HG03039 (cell line): ENCODE measurements around the gene ZNF529.
"Not testable (repeated sequence)": the region's sequence is repeated elsewhere in the genome, so short reads cannot be mapped to it uniquely, and the experiment has no call there.

ENCODE experiments used
- ATAC-seq: cut with Tn5 transposase; IDR thresholded peaks from one replicate; pipeline ENCODE4 v1.9.1; 2021; ENCODE audit warnings: mild to moderate bottlenecking, moderate library complexity; ENCODE audit not compliant: unreplicated experiment

The ZNF529 gene

DNA sequence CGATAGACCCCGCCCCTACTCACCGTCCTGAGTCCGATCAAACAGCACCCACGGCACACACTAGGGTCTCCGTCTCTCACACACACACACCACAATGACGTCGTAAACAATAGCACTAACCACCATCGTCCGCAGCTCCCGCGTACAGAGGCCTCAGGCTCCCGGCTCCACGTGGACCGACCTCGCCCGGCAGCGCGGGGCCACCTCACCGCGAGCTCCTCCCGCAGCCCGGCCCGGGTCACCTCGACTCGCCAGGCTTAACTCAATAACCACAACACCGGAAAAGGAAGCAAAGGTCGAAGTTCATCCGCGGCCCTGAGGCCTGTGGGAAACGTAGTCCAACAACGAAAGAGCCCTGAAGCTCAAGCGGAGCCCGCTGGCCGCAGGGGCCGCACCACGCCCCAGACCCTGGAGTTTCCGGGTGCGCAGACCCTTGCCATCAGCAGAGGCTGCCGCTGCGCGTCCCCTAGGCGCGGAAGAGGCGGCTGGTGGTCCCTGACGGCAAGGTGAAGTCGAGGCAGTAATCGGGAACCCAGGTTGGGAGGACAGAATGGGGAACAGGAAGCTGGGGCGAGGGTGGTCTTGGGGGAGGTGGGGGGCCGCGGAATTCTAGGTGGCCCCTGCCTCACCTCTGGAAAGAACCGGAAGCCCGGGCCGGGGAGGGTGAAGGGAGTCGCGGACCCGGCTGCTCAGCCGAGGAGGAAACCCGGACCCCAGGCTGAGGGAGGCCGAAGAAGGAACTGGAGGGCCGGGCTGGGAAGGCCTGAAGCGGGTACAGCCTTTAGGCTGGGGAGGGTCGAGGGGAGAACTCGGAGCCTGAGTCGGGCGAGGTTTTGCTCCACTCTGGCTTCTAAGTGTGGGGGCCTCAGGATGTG, at the start of gene ZNF529:
TSS of gene ZNF529 (minus strand) at position 273 of the 875 bp plus-strand sequence. CDS start 946 bp downstream, outside the sequence.
- ATAC-seq, result peak; percentile 89

DNA sequence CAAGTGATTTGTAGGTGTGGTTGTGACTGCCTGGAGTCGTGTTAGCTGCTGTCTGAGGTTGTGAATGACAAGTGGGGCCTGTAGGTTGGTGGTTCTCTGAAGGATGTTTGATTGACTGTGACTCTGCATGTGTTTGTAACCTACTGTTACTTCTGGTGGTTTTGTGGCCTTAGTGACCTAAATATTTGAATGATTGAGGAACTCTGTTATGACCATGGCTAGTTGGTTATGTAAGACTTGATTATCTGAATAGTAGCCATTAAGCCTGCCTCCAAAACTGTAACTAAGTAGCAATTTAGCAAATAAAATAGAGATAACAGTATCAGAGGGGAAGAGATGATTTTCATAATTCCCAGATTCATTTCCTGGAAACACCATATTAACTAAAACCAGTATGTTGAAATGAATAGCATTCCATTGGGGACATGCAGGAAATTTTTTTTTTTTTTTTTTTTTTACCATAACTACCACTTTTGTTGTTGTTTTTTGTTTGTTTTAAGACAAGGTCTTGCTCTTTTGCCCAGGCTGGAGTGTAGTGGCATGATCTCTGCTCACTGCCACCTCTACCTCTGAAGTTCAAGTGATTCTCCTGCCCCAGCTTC, 32.9 kb upstream of the ZNF529 start:
- ATAC-seq, result no peak

DNA sequence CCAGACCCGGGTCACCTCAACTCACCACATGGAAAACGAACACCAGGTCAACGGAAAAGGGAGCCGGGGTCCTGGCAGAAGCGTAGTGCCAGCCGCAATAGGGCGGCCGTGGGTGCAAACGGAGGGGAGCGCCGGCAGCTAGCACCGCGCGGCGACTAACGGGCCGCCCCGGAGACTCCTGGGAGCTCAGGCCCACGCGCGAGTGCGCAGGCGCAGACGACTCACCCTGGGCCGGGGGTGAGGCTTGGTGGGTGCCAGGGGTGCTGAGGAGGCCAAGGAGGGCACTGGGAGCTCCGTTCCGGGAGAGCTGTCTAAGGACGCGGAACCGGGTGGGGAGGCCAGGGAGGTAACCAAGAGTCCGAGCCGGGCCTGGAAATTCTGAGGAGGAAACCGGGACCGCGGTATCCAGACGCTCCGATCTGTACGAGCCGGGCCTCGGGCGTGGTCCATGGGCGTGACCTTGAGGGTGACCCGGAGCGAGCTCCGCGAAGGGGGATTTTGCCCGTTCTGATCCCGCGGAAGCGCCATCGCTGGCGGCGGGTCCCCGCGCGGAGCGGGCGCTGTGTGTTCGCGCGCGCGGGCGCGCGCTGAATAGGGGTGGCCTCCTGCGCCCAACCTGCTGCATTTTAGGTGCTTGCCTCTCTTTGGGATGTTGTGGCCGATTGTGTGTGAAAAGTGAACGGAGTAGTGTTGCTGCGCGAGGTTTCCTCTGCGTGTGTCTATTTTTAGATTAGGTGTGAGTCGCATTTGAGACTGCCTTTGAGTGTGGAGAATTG, 32.2 kb upstream of the ZNF529 start, which contains the start of gene ZNF382:
TSS of gene ZNF382 (plus strand) at position 213 of the 776 bp plus-strand sequence. CDS start 4,602 bp downstream, outside the sequence.
- ATAC-seq, result no peak

DNA sequence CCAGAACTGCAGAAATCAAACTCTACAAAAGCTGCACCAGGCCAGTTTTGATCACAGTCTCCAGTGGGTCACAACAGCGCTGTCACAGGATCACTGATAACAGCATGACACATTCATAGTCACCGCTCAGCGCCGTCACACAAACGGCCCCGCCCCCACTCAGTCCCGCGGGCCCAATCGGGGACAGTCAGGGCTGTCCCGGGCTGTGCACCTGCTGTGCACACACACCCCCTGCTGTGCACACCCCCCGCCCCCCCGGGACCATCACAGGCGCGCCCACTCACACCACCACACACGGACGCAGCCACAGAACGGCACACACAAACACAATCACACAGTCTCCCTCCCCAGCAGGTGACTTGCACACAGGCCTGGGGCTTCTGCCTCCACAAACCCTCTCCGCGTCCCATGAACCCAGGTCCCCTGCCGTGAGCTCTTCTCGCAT, 31.6 kb upstream of the ZNF529 start:
- ATAC-seq, result no peak

DNA sequence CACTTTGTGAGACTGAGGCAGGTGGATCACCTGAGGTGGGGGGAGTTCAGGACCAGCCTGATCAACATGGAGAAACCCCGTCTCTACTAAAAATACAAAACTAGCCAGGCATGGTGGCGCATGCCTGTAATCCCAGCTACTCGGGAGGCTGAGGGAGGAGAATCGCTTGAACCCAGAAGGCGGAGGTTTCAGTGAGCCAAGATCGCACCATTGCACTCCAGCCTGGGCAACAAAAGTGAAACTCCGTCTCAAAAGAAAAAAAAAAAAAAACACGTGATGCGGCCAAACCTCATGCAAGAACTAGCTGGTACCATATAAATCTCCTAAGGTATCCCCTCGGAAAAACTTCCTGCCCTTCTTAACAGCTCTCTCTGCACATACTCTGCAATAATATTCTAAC, 29.6 kb upstream of the ZNF529 start:
- not testable (repeated sequence) for ATAC-seq

DNA sequence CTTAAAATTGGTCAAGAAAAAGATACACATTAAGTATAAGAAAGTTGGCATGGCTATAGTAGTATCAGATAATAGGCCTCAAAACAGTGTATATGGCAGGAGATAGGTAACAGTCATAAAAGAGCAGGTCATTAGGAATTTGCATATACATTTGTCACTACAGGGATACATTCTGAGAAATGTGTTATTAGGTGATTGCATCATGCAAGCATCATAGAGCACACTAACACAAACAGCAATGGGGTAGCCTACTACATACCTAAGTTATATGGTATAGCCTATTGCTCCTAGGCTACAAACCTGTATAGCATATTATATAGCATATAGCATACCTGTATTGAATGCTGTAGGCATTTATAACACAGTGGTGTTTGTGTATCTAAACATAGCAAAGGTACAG, 6.2 kb upstream of the ZNF529 start:
- ATAC-seq, result no peak

DNA sequence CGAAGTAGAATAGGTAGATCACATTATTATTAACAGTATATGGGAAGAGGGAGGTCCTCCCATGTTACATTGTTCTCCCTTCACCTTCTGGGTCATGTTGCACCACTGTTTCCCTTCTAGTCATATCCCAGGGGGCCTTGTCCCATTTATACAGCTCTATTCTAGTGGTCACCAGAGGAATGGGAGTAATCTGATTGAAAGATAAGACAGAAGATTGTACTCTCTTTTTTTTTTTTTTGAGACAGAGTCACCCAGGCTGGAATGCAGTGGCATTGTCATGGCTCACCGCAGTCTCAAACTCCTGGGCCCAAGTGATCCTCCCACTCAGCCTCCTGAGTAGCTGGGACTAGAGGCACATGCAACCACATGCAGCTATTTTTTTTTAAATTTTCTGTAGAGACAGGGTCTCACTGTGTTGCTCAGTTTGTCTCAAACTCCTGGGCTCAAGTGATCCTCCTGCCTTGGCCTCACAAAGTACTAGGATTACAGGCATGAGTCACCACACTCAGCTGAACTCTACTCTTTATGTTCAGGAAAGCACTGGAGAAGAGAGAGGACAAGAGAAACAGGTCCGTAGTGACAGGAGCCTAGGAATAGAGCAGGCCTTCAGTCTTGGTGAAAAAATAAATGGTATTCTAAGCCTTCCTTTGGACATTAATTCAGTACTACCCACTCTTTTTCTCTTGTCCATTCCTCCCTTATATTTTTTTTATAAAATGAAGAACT, 4.3 kb upstream of the ZNF529 start:
- ATAC-seq, result no peak

DNA sequence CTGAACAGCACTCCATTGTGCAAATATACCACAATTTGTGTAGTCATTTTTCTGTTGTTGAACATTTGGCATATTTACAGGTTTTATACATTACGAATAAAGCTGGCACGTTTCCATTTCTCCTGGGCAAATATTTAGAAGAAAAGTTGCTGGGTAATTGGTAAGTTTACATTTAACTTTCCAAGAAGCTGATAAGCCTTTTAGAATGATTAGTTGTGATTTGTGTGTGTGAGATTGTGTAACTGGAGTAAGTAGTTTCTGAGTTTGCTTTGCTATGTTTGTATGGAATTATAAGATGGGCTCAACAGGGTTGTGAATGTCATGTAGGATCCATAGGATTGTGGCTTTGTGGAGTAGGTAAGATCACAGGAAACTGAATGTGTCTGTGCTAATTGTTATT, 1.6 kb upstream of the ZNF529 start:
- no peak for ATAC-seq

DNA sequence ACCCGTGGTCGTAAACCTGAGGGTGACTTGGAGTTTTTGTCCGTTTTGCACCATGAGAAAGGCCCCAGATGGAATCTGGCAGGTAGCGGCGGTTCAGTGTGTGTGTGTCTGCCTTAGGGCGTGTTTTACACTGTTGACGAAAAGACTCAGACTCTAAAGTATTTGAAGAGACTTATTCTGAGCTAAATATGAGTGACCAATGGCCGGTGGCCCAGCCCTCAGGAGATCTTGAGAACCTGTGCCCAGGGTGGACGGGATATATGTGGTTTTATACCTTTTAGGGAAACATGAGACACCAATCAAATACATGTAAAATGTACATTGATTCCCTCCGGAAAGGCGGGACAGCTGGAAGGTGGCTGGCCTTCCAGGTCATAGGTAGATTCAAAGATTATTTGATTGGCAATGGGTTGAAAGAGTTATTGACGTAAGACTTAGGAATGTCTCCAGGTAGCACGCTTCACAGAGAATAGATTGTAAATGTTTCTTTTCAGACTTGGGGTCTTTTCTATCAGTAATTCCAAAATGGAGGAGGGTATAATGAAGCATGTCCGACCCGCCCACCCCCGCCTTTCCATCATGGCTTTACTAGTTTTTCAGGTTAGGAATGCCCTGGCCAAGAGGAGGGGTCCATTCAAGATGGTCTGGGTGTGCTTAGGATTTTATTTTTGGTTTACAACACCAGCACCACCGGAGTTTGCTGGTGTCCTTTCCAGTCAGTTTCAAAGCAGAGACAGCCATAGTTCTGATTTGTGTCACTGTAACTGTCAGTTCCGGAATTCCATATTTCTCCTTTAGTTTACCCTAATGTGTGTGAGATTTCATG, 1.0 kb upstream of the ZNF529 start:
- ATAC-seq, result no peak

DNA sequence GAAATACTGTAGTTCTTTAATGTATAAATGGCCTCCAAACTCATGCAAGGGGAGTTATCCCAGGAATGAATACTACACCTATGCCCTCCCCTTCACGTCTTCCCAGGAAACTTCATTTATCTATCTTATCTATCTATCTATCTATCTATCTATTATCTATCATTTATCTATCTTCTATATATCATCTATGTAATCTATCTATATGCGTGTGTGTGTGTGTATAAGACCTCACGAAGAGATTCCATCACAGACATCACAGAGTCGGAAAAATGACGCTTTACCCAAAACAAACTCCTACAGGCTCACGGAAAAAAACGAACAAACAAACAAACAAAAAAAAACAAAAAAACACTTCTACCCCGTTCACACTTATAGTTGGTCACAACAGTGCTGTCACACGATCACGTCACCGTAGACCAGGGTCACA, 486 bp downstream of the ZNF529 start:
- ATAC-seq, result no peak

DNA sequence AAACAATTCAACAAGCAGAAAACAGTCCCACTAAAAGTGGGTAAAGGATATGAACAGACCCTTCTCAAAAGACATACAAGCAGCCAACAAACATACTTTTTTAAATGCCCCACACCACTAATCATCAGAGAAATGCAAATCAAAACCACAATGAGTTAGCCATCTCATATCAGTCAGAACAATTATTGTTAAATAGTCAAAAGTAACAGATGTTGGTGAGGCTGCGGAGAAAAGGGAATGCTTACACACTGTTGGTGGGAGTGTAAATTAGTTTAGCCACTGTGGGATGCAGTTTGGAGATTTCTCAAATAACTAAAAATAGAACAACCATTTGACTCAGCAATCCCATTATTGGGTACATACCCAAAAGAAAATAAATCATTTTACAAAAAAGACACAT, 8.7 kb downstream of the ZNF529 start:
- no peak for ATAC-seq

DNA sequence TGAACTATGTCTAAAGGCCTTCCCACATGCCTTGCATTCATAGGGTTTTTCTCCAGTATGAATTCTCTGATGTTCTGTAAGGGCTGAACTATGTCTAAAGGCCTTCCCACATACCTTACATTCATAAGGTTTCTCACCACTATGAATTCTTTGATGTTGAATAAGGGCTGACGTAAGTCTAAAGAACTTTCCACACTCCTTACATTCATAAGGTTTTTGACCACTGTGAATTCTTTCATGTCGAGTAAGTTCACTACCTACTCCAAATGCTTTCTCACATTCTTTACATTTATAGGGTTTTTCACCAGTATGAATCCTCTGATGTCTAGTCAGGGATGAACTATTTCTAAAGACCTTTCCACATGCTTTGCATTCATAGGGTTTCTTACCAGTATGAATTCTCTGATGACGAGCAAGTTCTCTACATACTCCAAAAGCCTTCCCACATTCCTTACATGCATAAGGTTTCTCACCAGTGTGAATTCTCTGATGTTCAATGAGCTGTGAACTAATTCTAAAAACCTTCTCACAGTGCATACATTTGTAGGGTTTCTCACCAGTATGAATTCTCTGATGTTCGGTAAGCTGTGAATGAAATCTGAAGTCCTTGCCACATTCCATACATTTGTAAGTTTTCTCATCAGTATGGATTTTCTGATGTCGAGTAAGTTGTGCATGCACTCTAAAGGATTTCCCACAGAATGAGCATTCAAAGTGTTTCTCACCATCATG, 25.9 kb downstream of the ZNF529 start:
- no peak for ATAC-seq

DNA sequence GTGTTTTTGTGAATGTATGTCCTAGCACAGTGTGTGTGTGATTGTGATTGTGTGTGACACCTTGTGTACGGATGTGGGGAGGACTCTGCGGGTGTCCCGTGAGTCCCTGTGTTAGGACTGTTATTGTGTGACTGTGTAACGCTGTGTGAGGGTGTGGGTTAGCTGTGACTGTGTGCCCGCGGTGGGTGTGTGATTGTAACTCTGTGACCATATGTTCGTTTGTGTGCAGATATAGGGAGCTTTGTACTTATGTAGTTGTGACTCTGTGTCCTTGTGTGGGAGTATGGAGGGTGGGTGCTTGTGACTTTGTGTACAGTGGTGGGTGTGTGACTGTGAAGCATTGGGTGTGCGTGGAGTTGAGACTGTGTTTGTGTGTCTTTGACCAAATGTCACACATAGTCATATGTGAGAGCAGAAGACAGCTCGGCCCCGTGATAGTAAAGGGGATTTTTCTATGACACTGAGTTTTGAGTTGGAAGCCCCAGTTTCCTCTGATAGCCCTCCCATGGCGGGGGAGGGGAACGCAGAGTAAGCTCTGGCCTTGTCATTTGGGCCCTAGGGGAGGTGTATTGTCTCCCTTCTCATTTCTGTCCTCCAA, 44.1 kb downstream of the ZNF529 start:
- ATAC-seq, result peak; percentile 10

DNA sequence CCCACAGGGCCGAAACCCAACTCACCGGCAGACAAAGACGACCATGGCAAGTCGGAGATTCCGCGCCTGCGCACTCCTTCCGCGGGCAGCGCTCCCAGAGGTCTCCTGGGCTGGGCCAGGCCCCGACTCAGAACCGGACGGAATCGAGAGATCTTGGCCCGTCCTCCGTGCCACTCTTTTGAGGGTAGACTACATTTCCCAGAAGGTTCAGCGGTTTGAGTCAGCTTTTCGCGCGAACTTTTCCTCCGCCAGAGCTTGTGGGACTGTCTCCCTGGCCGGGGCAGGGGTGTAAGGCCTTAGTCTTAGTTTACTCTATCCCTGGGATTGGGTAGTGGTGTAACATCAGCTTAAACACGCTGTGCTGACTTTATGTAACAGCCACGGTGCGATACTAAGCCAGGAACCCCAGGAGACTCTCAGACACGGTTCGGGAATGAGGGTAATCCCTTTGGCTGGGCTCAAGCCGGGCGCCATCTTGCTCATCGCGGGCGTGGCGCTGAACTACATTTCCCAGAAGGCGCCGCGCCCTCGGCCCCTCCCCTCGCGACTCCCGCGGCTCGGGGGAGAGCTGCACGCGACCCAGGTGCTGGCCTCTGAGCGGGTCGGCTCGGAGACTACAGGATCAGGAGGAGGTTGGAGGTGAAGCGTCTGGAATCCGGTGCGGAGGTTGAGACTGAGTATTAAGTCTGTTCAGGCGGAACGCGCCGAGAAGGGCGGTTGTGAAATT, 44.7 kb downstream of the ZNF529 start, which contains the start of gene ZNF260:
TSS of gene ZNF260 (minus strand) at position 78 of the 727 bp plus-strand sequence. CDS start 13,033 bp downstream, outside the sequence.
- ATAC-seq, result peak; percentile 77

DNA sequence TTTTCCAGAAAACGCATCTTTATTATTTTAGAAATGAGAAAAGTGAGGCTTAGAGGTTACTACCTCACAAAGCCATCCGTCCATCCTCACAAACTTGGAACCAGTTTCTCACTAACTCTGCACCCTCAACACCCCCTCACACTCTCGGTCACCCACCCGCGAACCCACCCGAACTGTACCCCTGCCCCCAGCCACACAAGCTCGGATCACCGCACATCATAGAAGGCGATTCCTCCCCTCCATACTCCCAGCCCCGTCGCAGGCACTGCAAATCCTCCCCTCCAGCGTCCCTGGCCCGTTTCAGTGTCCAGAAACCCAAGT, 45.3 kb downstream of the ZNF529 start:
- peak; percentile 17 for ATAC-seq

DNA sequence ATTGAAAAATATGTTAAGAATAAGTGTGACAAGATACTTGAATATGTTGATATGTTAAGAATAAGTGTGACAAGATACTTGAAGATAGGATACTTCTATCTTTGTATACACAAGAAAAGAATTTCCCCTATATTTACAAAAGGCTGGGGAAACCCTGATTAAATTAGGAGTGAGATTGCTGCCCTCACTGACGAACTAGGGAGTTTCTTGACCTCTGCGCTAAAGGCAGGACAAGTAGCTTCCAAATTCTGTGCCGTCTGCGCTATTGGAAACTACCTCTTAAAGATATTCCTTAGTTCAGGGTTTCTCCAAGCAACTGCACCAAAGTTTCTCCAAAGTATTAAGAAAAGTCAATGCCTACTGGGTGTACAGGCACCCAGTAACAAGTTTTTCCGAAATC, 45.8 kb downstream of the ZNF529 start:
- no peak for ATAC-seq

DNA sequence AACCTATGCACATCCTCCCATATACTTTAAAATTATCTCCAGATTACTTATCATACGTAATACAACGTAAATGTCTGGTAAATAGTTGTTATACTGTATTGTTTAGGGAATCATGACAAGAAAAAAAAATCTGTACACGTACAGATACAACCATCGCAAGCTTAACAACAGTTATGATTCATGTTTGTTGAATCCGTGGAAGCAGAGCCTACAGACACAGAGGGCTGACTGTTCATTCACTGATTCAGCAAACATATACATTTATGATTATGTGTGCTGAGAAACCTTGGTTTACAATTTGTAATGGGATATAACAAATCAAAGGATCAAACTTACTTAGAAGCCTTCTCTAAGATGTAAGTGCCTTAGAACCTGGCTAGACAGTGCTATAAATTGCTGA, 46.5 kb downstream of the ZNF529 start:
- no peak for ATAC-seq

DNA sequence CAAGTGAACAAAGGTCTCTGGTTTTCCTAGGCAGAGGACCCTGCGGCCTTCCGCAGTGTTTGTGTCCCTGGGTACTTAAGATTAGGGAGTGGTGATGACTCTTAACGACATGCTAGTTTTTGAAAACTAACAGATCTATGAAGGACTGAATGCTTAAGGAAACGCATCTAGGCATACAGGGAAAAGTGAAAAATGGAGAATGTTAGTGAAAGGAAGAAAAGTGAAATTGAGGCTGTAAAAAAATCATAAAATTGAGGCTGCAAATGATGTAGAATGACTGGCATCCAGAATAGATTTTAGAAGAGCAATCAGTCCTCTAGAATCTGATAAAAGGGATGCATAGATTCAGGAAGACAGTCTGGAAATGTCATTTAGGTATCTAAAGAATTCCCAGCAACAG, 48.5 kb downstream of the ZNF529 start:
- no peak for ATAC-seq
